ENCODE measurements around the gene OLFML1.
A peak's percentile ranks its signal among the peaks of the same experiment; 100 is the strongest.
"Not testable (repeated sequence)": the region's sequence is repeated elsewhere in the genome, so short reads cannot be mapped to it uniquely, and the experiment has no call there.

The OLFML1 gene

GRCh38 chr11:7512525-7513233 lies 27.4 kb downstream of the OLFML1 start:
- DNase-seq (ENCODE audit: low spot score): peak; percentile 42

- DNase-seq (ENCODE audit: low spot score): peak; percentile 74
These were observed 28.2 kb downstream of the OLFML1 start, which contains the start of gene PPFIBP2 for GRCh38 chr11:7513234-7514098. PPFIBP2 (plus strand) TSS chr11:7513999; CDS start chr11:7549476, 35,477 bp downstream.

GRCh38 chr11:7514099-7514591 lies 28.8 kb downstream of the OLFML1 start:
- DNase-seq (ENCODE audit: low spot score): peak; percentile 8

- DNase-seq (ENCODE audit: low spot score): no peak
These were observed 30.2 kb downstream of the OLFML1 start for GRCh38 chr11:7515447-7515886.

- DNase-seq (ENCODE audit: low spot score): no peak
These were observed 31.2 kb downstream of the OLFML1 start for GRCh38 chr11:7516475-7516874.

- not testable (repeated sequence) for DNase-seq (ENCODE audit: low spot score)
These were observed 32.4 kb downstream of the OLFML1 start for GRCh38 chr11:7517743-7518142.

- no peak for DNase-seq (ENCODE audit: low spot score)
These were observed 33.7 kb downstream of the OLFML1 start for GRCh38 chr11:7518811-7519562.

- no peak for DNase-seq (ENCODE audit: low spot score)
These were observed 35.0 kb downstream of the OLFML1 start for GRCh38 chr11:7520011-7520942.

GRCh38 chr11:7520981-7521487 lies 35.7 kb downstream of the OLFML1 start:
- DNase-seq (ENCODE audit: low spot score): no peak

GRCh38 chr11:7522121-7522520 lies 36.8 kb downstream of the OLFML1 start:
- no peak for DNase-seq (ENCODE audit: low spot score)

- no peak for DNase-seq (ENCODE audit: low spot score)
These were observed 37.2 kb downstream of the OLFML1 start for GRCh38 chr11:7522546-7522945.

- DNase-seq (ENCODE audit: low spot score): no peak
These were observed 38.3 kb downstream of the OLFML1 start for GRCh38 chr11:7523416-7524210.

GRCh38 chr11:7524462-7525235 lies 39.3 kb downstream of the OLFML1 start:
- DNase-seq (ENCODE audit: low spot score): peak; percentile 90

GRCh38 chr11:7525424-7525823 lies 40.1 kb downstream of the OLFML1 start:
- DNase-seq (ENCODE audit: low spot score): peak; percentile 72

GRCh38 chr11:7527029-7527428 lies 41.7 kb downstream of the OLFML1 start:
- DNase-seq (ENCODE audit: low spot score): no peak

GRCh38 chr11:7528514-7529049 lies 43.3 kb downstream of the OLFML1 start:
- no peak for DNase-seq (ENCODE audit: low spot score)

GRCh38 chr11:7530013-7530640 lies 44.8 kb downstream of the OLFML1 start:
- no peak for DNase-seq (ENCODE audit: low spot score)

GRCh38 chr11:7531011-7531410 lies 45.7 kb downstream of the OLFML1 start:
- DNase-seq (ENCODE audit: low spot score): peak; percentile 8
